H9 (cell line): ENCODE measurements around the gene TRAF5. TPM values are rescaled to one million over a fixed set of nuclear protein-coding genes. Genes with fewer than 3 reads are reported as not detected.

ENCODE experiments used
- DNase-seq: peaks from one replicate; pipeline ENCODE4 v3.0.0-alpha.2; 2017
- H2AFZ ChIP-seq: one replicate; pipeline ENCODE4 v1.6.1; 2013; ENCODE audit warnings: mild to moderate bottlenecking, low read length, control low read depth, moderate library complexity
- H2AK5ac ChIP-seq: 2 replicates; pipeline ENCODE4 v1.6.1; 2013; ENCODE audit warnings: low read length, control low read depth, mixed read lengths; ENCODE audit not compliant: insufficient read length
- H2BK120ac ChIP-seq: one replicate; pipeline ENCODE4 v1.6.1; 2013; ENCODE audit warnings: low read depth, mild to moderate bottlenecking, low read length, control low read depth, inconsistent platforms; ENCODE audit not compliant: poor library complexity, severe bottlenecking
- H2BK12ac ChIP-seq: 2 replicates; pipeline ENCODE4 v1.6.1; 2013; ENCODE audit warnings: low read length, control low read depth, mixed read lengths, low read depth; ENCODE audit not compliant: insufficient read length
- H2BK15ac ChIP-seq: 2 replicates; pipeline ENCODE4 v1.6.1; 2013; ENCODE audit warnings: low read depth, low read length, control low read depth
- H2BK20ac ChIP-seq: one replicate; pipeline ENCODE4 v1.6.1; 2013; ENCODE audit warnings: low read depth, mild to moderate bottlenecking, low read length, control low read depth, inconsistent platforms; ENCODE audit not compliant: poor library complexity, severe bottlenecking
- H2BK5ac ChIP-seq: 2 replicates; pipeline ENCODE4 v1.6.1; 2013; ENCODE audit warnings: low read length, control low read depth, mixed read lengths; ENCODE audit not compliant: insufficient read length
- H3K14ac ChIP-seq: 2 replicates; pipeline ENCODE4 v1.6.1; 2013; ENCODE audit warnings: low read length, control low read depth; ENCODE audit not compliant: insufficient read depth
- H3K18ac ChIP-seq: 2 replicates; pipeline ENCODE4 v1.6.1; 2013; ENCODE audit warnings: low read depth, mild to moderate bottlenecking, mixed read lengths, low read length, control low read depth; ENCODE audit not compliant: insufficient read length
- H3K23ac ChIP-seq: 2 replicates; pipeline ENCODE4 v1.6.1; 2013; ENCODE audit warnings: low read length, control low read depth, mixed read lengths, low read depth; ENCODE audit not compliant: insufficient read length
- H3K23me2 ChIP-seq: 2 replicates; pipeline ENCODE4 v1.6.1; 2013; ENCODE audit warnings: low read depth, mild to moderate bottlenecking, mixed read lengths, low read length, control low read depth; ENCODE audit not compliant: insufficient read length, poor library complexity, severe bottlenecking
- H3K27ac ChIP-seq: 2 replicates; pipeline ENCODE4 v1.5.1; 2013; ENCODE audit warnings: low read length, control low read depth, mixed read lengths, low read depth; ENCODE audit not compliant: insufficient read length
- H3K27me3 ChIP-seq: 2 replicates; pipeline ENCODE4 v1.6.1; 2013; ENCODE audit warnings: low read length, control low read depth, inconsistent platforms; ENCODE audit not compliant: insufficient read depth
- H3K4ac ChIP-seq: 2 replicates; pipeline ENCODE4 v1.6.1; 2013; ENCODE audit warnings: low read depth, mild to moderate bottlenecking, control low read depth, inconsistent platforms, low read length, moderate library complexity
- H3K4me1 ChIP-seq: 2 replicates; pipeline ENCODE4 v1.6.1; 2013; ENCODE audit warnings: low read length, control low read depth, inconsistent platforms; ENCODE audit not compliant: insufficient read depth
- H3K4me2 ChIP-seq: 2 replicates; pipeline ENCODE4 v1.6.1; 2013; ENCODE audit warnings: low read length, control low read depth, mixed read lengths; ENCODE audit not compliant: insufficient read length, insufficient read depth
- H3K56ac ChIP-seq: 2 replicates; pipeline ENCODE4 v1.6.1; 2013; ENCODE audit warnings: low read depth, mild to moderate bottlenecking, mixed read lengths, low read length, control low read depth; ENCODE audit not compliant: insufficient read length
- H3K79me1 ChIP-seq: 2 replicates; pipeline ENCODE4 v1.6.1; 2013; ENCODE audit warnings: low read depth, mild to moderate bottlenecking, moderate library complexity, low read length, control low read depth, inconsistent platforms; ENCODE audit not compliant: insufficient read depth, poor library complexity, severe bottlenecking
- H3K79me2 ChIP-seq: 2 replicates; pipeline ENCODE4 v1.6.1; 2013; ENCODE audit warnings: low read length, control low read depth, inconsistent platforms; ENCODE audit not compliant: insufficient read depth
- H3K9ac ChIP-seq: 2 replicates; pipeline ENCODE4 v1.6.1; 2013; ENCODE audit warnings: low read length, control low read depth, mixed read lengths; ENCODE audit not compliant: insufficient read length; ENCODE audit errors: extremely low read depth
- H3K9me3 ChIP-seq: one replicate; pipeline ENCODE4 v1.6.1; 2013; ENCODE audit warnings: low read depth, low read length, inconsistent platforms; ENCODE audit not compliant: control insufficient read depth
- H3T11ph ChIP-seq: one replicate; pipeline ENCODE4 v1.6.1; 2013; ENCODE audit warnings: mild to moderate bottlenecking, low read length, control low read depth, inconsistent platforms
- H4K20me1 ChIP-seq: one replicate; pipeline ENCODE4 v1.6.1; 2013; ENCODE audit not compliant: control insufficient read depth, insufficient read length, insufficient read depth
- H4K5ac ChIP-seq: 2 replicates; pipeline ENCODE4 v1.6.1; 2013; ENCODE audit warnings: low read depth, mild to moderate bottlenecking, mixed read lengths, low read length, control low read depth; ENCODE audit not compliant: insufficient read length
- H4K8ac ChIP-seq: replicated peaks from 2 replicates; pipeline ENCODE4 v1.6.1; 2013; ENCODE audit warnings: low read length, control low read depth, mixed read lengths, low read depth; ENCODE audit not compliant: insufficient read length
- H4K91ac ChIP-seq: 2 replicates; pipeline ENCODE4 v1.6.1; 2013; ENCODE audit warnings: low read depth, mild to moderate bottlenecking, moderate library complexity, mixed read lengths, low read length, control low read depth; ENCODE audit not compliant: insufficient read length
- H3K27ac Mint-ChIP-seq, 3 experiments: 2 replicates in 2 of 3; 3 replicates in 1 of 3; pipeline ENCODE4 v1.8.0; 2020 to 2021; ENCODE audit warnings: mixed read lengths in 3 of 3, mild to moderate bottlenecking in 1 of 3, moderate library complexity in 1 of 3
- H3K27me3 Mint-ChIP-seq: 2 replicates; pipeline ENCODE4 v1.8.0; 2021; ENCODE audit warnings: low read depth, mild to moderate bottlenecking, moderate library complexity, mixed read lengths
- H3K36me3 Mint-ChIP-seq, 3 experiments: 2 replicates in 2 of 3; 3 replicates in 1 of 3; pipeline ENCODE4 v1.8.0; 2020 to 2021; ENCODE audit warnings: low read depth in 3 of 3, mixed read lengths in 3 of 3; ENCODE audit not compliant: insufficient read depth in 1 of 3
- H3K4me1 Mint-ChIP-seq, 2 experiments: 2 replicates each; pipeline ENCODE4 v1.8.0; 2020; ENCODE audit warnings: mixed read lengths in 2 of 2
- H3K4me3 Mint-ChIP-seq, 2 experiments: 2 replicates in 1 of 2; 3 replicates in 1 of 2; pipeline ENCODE4 v1.8.0; 2020 to 2021; ENCODE audit warnings: mild to moderate bottlenecking in 2 of 2, mixed read lengths in 2 of 2, moderate library complexity in 1 of 2
- H3K9me3 Mint-ChIP-seq, 2 experiments: 2 replicates in 1 of 2; 3 replicates in 1 of 2; pipeline ENCODE4 v1.8.0; 2020; ENCODE audit warnings: mild to moderate bottlenecking in 2 of 2, mixed read lengths in 2 of 2, moderate library complexity in 1 of 2
- CTCF ChIP-seq: fragments of 200-600 bp; sonication (generic); conservative IDR thresholded peaks from 3 replicates; pipeline ENCODE4 v1.8.0; 2021; ENCODE audit warnings: antibody characterized with exemption, mild to moderate bottlenecking
- WGBS: extraction: QIAGEN DNeasy Blood & Tissue Kit; methylation state at CpG from one replicate; pipeline ENCODE4 v1.1.7; 2013; ENCODE audit warnings: missing lambda C conversion rate, low lambda C conversion rate, mixed read lengths; ENCODE audit not compliant: insufficient read length; ENCODE audit errors: extremely low coverage; 5-methylcytosine and 5-hydroxymethylcytosine counted together
- total RNA-seq: library from RNA; stranded (reverse); gene quantifications from 2 replicates; pipeline ENCODE4 v1.2.1, GENCODE V29; 2021

The TRAF5 gene
- total RNA-seq, 1 experiment from 2014 or later, result 19.1 TPM

GRCh38 chr1:211313392-211313791 is 13.2 kb upstream of the TRAF5 start:
- whole genome bisulfite sequencing, result no CpG with 5 or more reads among the region's 11 CpGs
- no peak overlapping the region for H3K4ac ChIP-seq
- no peak overlapping the region for H2AK5ac ChIP-seq
- H3K27ac Mint-ChIP-seq, result peak overlapping the region; percentile 7 to 50 (median 45); a peak in 4 of 7 replicates
- TF ChIP-seq CTCF, result no peak
- H4K8ac ChIP-seq, result no peak overlapping the region
- no peaks in the 10 kb centered on the region for H3K9me3 ChIP-seq
- no peak overlapping the region for H3K9ac ChIP-seq
- no peak overlapping the region for H3K23ac ChIP-seq
- H3K36me3 Mint-ChIP-seq, result peaks cover 9 to 19% (median 17%) of the 10 kb centered on the region in 3 experiments; a peak in 6 of 7 replicates
- H2BK12ac ChIP-seq, result no peak overlapping the region
- H4K91ac ChIP-seq, result no peak overlapping the region
- H3K23me2 ChIP-seq, result no peaks in the 10 kb centered on the region
- H3K79me2 ChIP-seq, result no peaks in the 10 kb centered on the region
- no peak overlapping the region for H3K4me3 Mint-ChIP-seq
- H3K9me3 Mint-ChIP-seq, result no peaks in the 10 kb centered on the region
- H3K14ac ChIP-seq, result no peak overlapping the region
- no peak overlapping the region for H2BK20ac ChIP-seq
- H3K56ac ChIP-seq, result no peak overlapping the region
- H3K27me3 Mint-ChIP-seq, result no peaks in the 10 kb centered on the region
- no peaks in the 10 kb centered on the region for H3K4me1 Mint-ChIP-seq
- H2BK15ac ChIP-seq, result no peak overlapping the region
- no peak overlapping the region for H2BK120ac ChIP-seq
- H4K20me1 ChIP-seq, result no peaks in the 10 kb centered on the region
- H3K27me3 ChIP-seq, result no peaks in the 10 kb centered on the region
- no peak overlapping the region for H3T11ph ChIP-seq
- no peaks in the 10 kb centered on the region for H3K4me1 ChIP-seq
- no peak overlapping the region for H4K5ac ChIP-seq
- no peak overlapping the region for H2AFZ ChIP-seq
- no peak overlapping the region for H2BK5ac ChIP-seq
- no peak overlapping the region for H3K18ac ChIP-seq
- no peak overlapping the region for H3K4me2 ChIP-seq
- no peak for DNase-seq
- no peaks in the 10 kb centered on the region for H3K79me1 ChIP-seq
- H3K27ac ChIP-seq, result no peak overlapping the region
